Fibroblast of skin of right biceps (primary cell): ENCODE data around the gene NAAA.
"Not testable (repeated sequence)": the region's sequence is repeated elsewhere in the genome, so short reads cannot be mapped to it uniquely, and the experiment has no call there.

Experiments used
- DNase-seq: peaks from one replicate; pipeline ENCODE4 v3.0.0-alpha.2; 2013

The NAAA gene

DNA sequence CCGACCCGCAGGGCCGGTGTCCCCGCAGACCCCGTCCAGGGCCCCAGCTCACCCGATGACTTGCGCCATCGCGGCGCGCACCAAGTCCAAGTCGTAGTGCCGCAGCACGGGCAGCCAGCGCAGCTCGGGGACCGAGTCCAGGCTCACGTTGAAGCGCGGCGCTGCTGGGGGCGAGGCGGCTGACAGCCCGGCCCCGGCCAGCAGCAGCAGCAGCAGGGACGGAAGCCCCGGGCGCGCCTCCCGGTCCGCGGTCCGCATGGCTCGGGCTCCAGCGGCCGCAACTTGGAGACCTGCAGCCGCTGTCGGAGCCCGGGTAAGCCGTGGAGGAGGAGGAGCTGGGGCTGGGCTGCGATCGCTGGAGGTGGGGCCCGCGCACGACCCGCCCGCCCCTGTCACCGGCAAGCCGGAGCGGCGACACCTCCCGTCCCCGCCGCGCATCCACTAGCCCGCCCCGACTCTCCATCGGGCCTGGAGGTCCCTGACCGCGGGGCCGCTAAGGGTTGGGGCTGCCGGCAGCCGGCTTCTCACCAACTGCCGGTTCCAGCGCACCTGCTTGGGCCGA is at the start of gene NAAA:
NAAA (minus strand) TSS at position 322 of the 562 bp plus-strand sequence; CDS start at position 258, 64 bp downstream.
- peak; percentile 55 for DNase-seq

- DNase-seq: peak; percentile 1
Observed at GRCh38 chr4:75989846-75990528, 49.2 kb upstream of the NAAA start.

DNA sequence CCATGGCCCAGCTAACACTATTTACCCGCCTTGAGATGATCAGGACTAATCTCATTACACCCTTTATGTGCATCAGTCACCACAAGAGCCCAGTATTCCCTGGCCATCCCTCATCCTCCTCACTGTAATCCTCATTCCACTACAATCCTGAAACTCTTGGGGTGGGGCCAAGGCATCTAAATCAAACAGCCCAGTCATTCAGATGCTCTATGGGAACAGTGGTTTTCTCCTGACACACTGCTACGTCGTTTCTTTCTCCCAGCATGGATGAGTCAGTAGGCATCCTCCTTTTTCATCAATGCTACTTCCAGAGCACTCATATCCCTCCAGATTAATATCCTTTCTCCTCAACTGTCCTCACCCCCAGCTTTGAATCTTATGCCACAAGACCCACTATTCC is 44.3 kb upstream of the NAAA start:
- peak; percentile 95 for DNase-seq

- DNase-seq: no peak
Observed at GRCh38 chr4:75980576-75980975, 39.8 kb upstream of the NAAA start.

GRCh38 chr4:75976177-75976576 is 35.4 kb upstream of the NAAA start:
- no peak for DNase-seq

DNA sequence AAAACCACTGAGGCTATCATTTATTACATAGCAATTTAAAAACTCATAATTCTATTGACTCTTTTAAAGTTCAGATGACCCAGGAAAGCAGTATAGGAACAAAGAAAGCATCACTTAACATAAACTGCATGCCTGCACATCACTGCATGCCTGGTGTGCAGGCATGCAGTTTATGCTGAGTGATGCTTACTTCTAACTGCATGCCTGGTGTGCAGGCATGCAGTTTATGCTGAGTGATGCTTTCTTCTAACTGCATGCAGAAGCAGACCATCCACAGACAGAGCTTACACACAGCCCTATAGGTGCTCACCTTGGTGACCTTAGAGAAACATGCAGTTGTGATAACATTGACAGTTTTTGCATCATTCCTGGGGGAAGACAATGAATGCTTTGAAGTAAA is 33.0 kb upstream of the NAAA start:
- no peak for DNase-seq

- DNase-seq: no peak
Observed at GRCh38 chr4:75968084-75968483, 27.3 kb upstream of the NAAA start.

GRCh38 chr4:75963558-75963957 is 22.7 kb upstream of the NAAA start:
- DNase-seq: no peak

GRCh38 chr4:75962072-75962471 is 21.3 kb upstream of the NAAA start:
- DNase-seq: not testable (repeated sequence)

DNA sequence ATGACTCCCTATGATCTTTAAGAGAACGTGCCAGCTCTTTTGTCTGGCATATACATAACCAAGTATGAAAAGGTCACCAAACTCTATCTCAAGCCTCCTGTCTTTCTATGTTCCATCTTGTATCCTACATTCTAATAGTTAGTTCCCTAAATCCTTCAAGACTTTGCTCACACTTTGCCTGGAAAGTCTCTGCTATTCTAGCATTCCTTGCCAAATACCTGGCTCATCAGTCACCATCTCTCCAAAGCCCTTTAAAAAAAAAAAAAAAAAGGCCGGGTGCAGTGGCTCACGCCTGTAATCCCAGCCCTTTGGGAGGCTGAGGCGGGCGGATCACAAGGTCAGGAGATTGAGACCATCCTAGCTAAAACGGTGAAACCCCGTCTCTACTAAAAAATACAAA is 17.7 kb upstream of the NAAA start:
- DNase-seq: peak; percentile 16

- DNase-seq: not testable (repeated sequence)
Observed at GRCh38 chr4:75954811-75955210, 14.0 kb upstream of the NAAA start.

DNA sequence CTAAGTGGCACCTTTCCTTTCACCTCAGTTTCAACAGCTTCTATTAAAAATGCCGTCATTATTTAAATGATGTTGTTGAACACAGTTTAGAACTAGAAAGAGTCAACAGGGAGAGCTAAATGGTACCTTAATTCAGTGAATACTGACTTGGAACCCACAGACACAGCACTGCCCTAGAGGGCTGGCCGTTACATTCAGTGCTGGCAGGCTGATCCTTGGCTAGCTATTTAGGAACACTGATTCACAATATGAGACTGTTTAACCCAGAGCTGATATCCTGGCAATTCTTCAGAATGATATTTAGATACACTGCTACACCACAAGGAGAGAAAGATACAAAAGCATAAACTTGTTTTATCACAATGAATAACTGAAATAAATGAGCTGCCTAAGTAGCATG is 12.7 kb upstream of the NAAA start:
- no peak for DNase-seq

DNA sequence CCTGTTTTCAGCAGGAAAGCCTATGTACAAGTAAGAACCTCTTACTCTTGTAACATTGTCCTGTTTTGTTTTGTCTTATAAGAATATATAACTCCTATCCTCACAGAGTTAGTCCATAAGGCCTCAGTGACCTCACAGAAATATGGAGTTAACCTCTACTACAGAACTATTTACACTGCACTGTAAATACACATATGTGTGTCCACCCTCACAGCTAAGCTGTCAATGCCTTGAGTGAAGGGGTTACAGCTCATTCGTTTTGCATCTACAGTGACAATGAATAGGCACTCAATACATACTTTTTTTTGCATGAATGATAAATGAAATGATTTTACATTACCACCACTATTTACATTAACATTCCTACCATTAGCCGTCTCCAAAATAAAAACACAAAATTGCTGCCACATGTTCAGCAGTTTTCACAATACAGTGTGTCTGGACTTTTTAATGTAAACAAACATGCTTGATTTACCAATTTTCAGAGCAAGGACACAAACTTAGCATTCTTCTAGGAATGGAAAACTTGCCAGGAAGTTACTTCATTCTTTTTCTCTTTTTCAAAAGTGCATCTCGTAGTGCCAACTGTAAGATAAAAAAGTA is 9.5 kb upstream of the NAAA start:
- no peak for DNase-seq

DNA sequence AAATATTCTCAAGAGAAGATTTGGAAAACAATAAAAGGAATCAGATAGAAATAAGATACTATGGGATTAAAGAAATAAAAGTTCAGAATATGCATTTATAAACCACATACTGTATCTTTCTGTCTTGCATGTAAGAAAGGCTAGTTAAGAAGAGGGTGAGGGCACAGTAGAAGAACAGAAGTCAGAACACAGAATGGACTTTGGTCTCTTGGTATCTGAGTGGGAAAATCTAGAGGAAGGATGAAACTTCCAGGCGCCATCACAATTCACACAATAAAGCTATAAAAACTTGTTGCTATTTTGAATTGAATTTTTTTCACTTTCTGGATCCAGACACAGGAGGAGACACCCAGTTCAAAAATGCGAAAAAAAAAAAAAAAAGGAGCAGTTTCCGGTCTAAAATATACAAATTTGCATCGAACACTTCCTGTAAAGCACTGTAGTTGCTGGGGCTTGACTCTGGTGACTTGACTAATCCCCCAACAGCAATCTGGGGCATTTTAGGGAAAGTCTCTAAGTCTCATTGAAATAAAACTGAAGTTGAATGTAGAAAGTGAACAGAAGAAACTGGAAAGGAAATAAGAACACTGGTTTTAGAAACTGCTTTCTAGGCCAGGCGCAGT is 8.1 kb upstream of the NAAA start:
- DNase-seq: no peak

- peak; percentile 57 for DNase-seq
Observed at GRCh38 chr4:75939890-75940691, 722 bp downstream of the NAAA start.

- DNase-seq: no peak
Observed at GRCh38 chr4:75935628-75936027, 5.2 kb downstream of the NAAA start.

DNA sequence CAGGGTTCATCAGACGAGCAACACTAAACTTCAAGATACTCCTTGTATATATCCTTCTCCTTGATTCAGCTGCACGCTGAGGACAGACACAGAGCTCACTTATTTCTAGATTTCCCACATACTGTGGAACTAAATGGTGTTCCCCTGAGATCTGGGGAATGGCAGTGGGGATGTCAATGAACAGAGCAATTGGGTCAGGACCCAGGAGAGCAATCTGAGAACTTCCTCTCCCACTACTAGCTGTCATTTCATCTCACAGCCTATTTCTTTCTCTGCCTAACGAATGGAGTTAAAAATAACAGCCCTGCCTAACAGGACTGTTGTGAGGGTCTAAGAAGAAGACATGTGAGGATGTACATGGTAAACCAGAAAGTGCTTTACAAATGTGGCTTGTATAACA is 10.7 kb downstream of the NAAA start:
- no peak for DNase-seq

GRCh38 chr4:75924916-75925315 is 15.9 kb downstream of the NAAA start:
- DNase-seq: not testable (repeated sequence)

- DNase-seq: no peak
Observed at GRCh38 chr4:75924309-75924827, 16.4 kb downstream of the NAAA start.

DNA sequence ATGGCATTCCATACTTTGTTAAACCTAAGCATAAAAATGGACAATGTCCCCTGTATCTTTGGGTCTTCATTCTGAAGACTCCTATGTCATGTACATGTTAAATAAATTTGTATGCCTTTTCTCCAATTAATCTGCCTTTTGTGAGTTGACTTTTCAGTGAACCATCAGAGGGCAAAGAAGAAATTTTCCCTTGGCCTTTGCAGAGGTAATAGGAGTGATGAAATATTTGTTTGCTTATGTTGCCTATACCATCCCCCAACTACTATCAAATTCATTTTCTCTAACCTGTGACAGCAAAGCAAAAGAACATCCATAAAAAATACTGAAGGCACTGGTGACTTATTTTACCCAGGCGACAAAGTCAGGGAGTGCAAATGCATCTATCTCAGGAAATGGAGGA is 18.2 kb downstream of the NAAA start:
- no peak for DNase-seq

DNA sequence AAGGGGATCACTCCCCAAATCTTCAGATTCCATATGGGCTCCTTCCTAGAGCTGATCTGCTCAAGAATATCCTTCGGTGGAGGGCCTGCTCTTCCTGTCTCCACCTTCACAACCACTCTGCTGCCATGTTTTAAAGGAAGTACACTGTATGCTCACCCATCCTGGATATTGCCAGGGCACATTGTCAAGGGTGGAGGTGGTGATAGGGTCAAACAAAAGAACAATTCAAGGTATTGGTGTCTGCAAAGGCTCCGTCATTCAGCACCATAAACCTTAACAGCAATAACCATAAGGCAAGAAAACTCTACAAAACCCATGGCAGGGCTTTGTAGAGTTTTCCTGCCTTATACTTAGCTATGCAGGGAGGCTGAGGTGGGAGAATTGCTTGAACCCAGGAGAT is 18.9 kb downstream of the NAAA start:
- DNase-seq: no peak

DNA sequence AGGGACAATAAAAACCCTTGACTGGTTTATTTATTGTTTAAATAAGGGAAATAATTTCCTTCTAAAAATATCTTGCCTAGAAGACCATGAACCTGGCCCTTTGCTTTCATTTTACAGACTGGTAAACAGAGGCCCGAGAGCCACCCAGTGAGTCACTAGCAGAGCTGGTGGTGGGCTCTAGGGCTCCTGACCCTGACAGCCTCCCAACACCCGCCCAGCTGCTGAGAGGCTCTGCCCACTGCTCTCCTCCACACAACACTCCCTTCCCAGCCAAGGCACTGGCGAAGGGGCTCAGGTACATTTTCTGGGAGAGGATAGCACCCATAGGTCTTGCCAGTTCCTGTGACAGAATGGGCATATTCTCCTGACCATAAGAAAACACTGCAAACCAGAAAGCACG is 20.5 kb downstream of the NAAA start:
- DNase-seq: no peak

- DNase-seq: peak; percentile 4
Observed at GRCh38 chr4:75919920-75920319, 20.9 kb downstream of the NAAA start.
